ENCODE data around the gene ACP7. TPM values are rescaled to one million over a fixed set of nuclear protein-coding genes. Genes with fewer than 3 reads are reported as not detected.

ACP7 gene
- total and polyA plus RNA-seq, 10 of the 15 experiments (the other 5 are each of a cell fraction or from before 2014, with no cell fraction given), result not detected

DNA sequence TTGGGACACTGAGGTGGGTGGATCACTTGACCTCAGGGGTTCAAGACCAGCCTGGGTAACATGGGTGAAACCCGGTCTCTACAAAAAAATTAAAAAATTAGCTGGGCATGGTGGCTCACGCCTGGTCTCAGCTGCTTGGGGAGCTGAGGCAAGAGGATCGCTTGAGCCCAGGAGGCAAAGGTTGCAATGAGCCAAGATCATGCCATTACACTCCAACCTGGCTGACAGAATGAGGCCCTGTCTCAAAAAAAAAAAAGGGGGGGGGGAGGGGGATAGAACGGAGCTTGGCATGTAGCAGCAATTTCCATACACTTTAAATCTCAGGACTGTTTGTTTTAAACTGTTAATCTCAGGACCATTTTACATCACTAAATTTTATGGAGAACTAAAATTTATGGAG lies 2.2 kb downstream of the ACP7 start:
- ATAC-seq (no peak), FAIRE-seq (no peak)

DNA sequence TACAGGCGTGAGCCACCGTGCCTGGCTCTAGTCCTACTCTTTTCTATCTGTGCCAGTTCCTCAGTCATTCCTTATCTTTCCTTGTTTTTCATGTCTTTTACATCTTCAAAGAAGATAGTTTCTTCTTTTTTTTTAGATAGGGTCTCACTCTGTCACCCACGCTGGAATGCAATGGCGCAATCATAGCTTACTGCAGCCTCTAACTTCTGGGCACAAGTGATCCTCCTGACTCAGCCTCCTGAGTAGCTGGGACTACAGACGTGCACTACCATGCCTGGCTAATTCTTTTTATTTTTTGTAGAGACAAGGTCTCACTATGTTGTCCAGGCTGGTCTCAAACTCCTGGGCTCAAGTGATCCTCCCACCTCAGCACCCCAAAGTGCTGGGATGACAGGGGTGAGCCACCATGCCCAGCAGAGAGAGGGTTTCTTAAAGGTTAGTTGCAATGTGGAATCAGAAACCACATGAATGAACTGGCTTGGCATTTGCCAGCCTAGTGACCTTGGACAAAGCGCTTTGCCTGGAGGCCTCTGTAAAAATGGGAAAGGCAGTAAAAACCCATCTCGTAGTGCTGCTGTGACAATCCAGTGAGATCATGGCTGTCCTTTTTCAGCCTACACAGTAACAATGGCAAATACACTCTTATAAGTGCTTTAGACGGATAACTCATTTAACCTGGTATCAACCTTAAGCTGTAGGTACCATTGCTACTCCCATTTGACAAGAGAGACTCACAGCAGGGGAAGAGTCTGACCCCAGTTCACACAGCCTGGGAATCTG lies 3.9 kb downstream of the ACP7 start:
- no peaks in the 10 kb centered on the region for H3K4me1 ChIP-seq (ENCODE audit: control insufficient read depth, insufficient read depth, low read length)
- H3K36me3 ChIP-seq (ENCODE audit: control insufficient read depth in 2 of 2, insufficient read depth in 2 of 2, low read length in 1 of 2), result no peaks in the 10 kb centered on the region
- H3K27me3 ChIP-seq (replicated peaks in 1 of 2; ENCODE audit: control insufficient read depth in 2 of 2, insufficient read depth in 2 of 2, low read length in 1 of 2), result peaks cover 5 to 12% of the 10 kb centered on the region in 2 experiments
- ChIA-PET SMC1A (ENCODE audit: uncharacterized antibody, unreplicated experiment) (no interaction called here), POLR2A (no interaction called here), CTCF (no interaction called here), RAD21 (ENCODE audit: unreplicated experiment) (no interaction called here)
- DNase-seq (ENCODE audit: low read depth, low spot score), result no peak
- no peak for FAIRE-seq
- no peaks in the 10 kb centered on the region for H4K20me1 ChIP-seq (ENCODE audit: control insufficient read depth, insufficient read depth)
- no peak overlapping the region for H3K4me2 ChIP-seq (ENCODE audit: control insufficient read depth, insufficient read depth)
- no TSS peak for BruUV-seq (replicated peaks)
- in situ Hi-C loops (cut with MboI) (no loop called here), intact Hi-C loops (cut with micrococcal nuclease; ENCODE audit: unreplicated experiment) (no loop called here)
- no peaks in the 10 kb centered on the region for H3K79me2 ChIP-seq (ENCODE audit: control insufficient read depth, insufficient read depth, low read length)
- 45% methylated on average over 8 of the region's 8 CpGs for whole genome bisulfite sequencing (ENCODE audit: insufficient coverage, insufficient replicate concordance, low lambda C conversion rate, missing lambda C conversion rate)
- H3K27ac ChIP-seq (ENCODE audit: control insufficient read depth, insufficient read depth), result no peak overlapping the region
- H3K9ac ChIP-seq (ENCODE audit: control insufficient read depth, insufficient read depth, low read length), result no peak overlapping the region
- no peak overlapping the region for H2AFZ ChIP-seq (ENCODE audit: control insufficient read depth, low read depth, low read length)
- no peaks in the 10 kb centered on the region for H3K9me3 ChIP-seq (replicated peaks; ENCODE audit: control insufficient read depth, insufficient read depth, low read length)
- no peak overlapping the region for H3K4me3 ChIP-seq
- ATAC-seq, result no peak
- no peak for TF ChIP-seq DPF2 (IDR thresholded peaks at IDR 0.05)
- TF ChIP-seq RAD21 (IDR thresholded peaks at IDR 0.05; ENCODE audit: insufficient read depth, low read depth, low read length), result no peak
- no peak for TF ChIP-seq MYC (IDR thresholded peaks at IDR 0.05; ENCODE audit: insufficient read depth, insufficient read length, insufficient replicate concordance, low read length, severe bottlenecking)
- TF ChIP-seq, protein P1, sequence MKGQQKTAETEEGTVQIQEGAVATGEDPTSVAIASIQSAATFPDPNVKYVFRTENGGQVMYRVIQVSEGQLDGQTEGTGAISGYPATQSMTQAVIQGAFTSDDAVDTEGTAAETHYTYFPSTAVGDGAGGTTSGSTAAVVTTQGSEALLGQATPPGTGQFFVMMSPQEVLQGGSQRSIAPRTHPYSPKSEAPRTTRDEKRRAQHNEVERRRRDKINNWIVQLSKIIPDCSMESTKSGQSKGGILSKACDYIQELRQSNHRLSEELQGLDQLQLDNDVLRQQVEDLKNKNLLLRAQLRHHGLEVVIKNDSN (IDR thresholded peaks at IDR 0.05; ENCODE audit: borderline replicate concordance, extremely low read length, insufficient read depth, low read depth, low read length), result no peak
- TF ChIP-seq IKZF2 (IDR thresholded peaks at IDR 0.05), result no peak
- TF ChIP-seq, protein P2, sequence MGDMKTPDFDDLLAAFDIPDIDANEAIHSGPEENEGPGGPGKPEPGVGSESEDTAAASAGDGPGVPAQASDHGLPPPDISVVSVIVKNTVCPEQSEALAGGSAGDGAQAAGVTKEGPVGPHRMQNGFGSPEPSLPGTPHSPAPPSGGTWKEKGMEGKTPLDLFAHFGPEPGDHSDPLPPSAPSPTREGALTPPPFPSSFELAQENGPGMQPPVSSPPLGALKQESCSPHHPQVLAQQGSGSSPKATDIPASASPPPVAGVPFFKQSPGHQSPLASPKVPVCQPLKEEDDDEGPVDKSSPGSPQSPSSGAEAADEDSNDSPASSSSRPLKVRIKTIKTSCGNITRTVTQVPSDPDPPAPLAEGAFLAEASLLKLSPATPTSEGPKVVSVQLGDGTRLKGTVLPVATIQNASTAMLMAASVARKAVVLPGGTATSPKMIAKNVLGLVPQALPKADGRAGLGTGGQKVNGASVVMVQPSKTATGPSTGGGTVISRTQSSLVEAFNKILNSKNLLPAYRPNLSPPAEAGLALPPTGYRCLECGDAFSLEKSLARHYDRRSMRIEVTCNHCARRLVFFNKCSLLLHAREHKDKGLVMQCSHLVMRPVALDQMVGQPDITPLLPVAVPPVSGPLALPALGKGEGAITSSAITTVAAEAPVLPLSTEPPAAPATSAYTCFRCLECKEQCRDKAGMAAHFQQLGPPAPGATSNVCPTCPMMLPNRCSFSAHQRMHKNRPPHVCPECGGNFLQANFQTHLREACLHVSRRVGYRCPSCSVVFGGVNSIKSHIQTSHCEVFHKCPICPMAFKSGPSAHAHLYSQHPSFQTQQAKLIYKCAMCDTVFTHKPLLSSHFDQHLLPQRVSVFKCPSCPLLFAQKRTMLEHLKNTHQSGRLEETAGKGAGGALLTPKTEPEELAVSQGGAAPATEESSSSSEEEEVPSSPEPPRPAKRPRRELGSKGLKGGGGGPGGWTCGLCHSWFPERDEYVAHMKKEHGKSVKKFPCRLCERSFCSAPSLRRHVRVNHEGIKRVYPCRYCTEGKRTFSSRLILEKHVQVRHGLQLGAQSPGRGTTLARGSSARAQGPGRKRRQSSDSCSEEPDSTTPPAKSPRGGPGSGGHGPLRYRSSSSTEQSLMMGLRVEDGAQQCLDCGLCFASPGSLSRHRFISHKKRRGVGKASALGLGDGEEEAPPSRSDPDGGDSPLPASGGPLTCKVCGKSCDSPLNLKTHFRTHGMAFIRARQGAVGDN (IDR thresholded peaks at IDR 0.05), result no peak
- TF ChIP-seq CHD2 (IDR thresholded peaks at IDR 0.05; ENCODE audit: borderline replicate concordance, low read depth, low read length), result no peak
- TF ChIP-seq ZBED1 (IDR thresholded peaks at IDR 0.05; ENCODE audit: borderline replicate concordance), result no peak
- no peak for TF ChIP-seq RCOR1 (conservative IDR thresholded peaks at IDR 0.05; ENCODE audit: low read depth, low read length)
- no peak for TF ChIP-seq PAX8 (IDR thresholded peaks at IDR 0.05)
- TF ChIP-seq ZNF207 (IDR thresholded peaks at IDR 0.05; ENCODE audit: borderline replicate concordance), result no peak

More for the DNA sequence above, 2.2 kb downstream of the ACP7 start:
- no peaks in the 10 kb centered on the region for H3K4me1 ChIP-seq (ENCODE audit: control insufficient read depth, insufficient read depth, low read length)
- H3K9ac ChIP-seq (ENCODE audit: control insufficient read depth, insufficient read depth, low read length), result no peak overlapping the region
- in situ Hi-C loops (cut with MboI) (no loop called here), intact Hi-C loops (cut with micrococcal nuclease; ENCODE audit: unreplicated experiment) (no loop called here)
- 46% methylated on average over 4 of the region's 4 CpGs for WGBS (ENCODE audit: insufficient coverage, insufficient replicate concordance, low lambda C conversion rate, missing lambda C conversion rate)
- RAD21 ChIA-PET (ENCODE audit: unreplicated experiment), result no interaction called here
- H2AFZ ChIP-seq (ENCODE audit: control insufficient read depth, low read depth, low read length), result no peak overlapping the region
- SMC1A ChIA-PET (ENCODE audit: uncharacterized antibody, unreplicated experiment), result no interaction called here
- no peaks in the 10 kb centered on the region for H3K36me3 ChIP-seq (ENCODE audit: control insufficient read depth in 2 of 2, insufficient read depth in 2 of 2, low read length in 1 of 2)
- CTCF ChIA-PET, result interaction anchor here (0.6 kb wide), 1 partner anchor 32 kb away, joined by 3 read pairs; no protein-coding TSS in a partner anchor
- DNase-seq (ENCODE audit: low read depth, low spot score), result no peak
- no peak overlapping the region for H3K27ac ChIP-seq (ENCODE audit: control insufficient read depth, insufficient read depth)
- H3K9me3 ChIP-seq (replicated peaks; ENCODE audit: control insufficient read depth, insufficient read depth, low read length), result no peaks in the 10 kb centered on the region
- no peak overlapping the region for H3K4me2 ChIP-seq (ENCODE audit: control insufficient read depth, insufficient read depth)
- no peaks in the 10 kb centered on the region for H3K79me2 ChIP-seq (ENCODE audit: control insufficient read depth, insufficient read depth, low read length)
- POLR2A ChIA-PET, result no interaction called here
- H3K27me3 ChIP-seq (replicated peaks in 1 of 2; ENCODE audit: control insufficient read depth in 2 of 2, insufficient read depth in 2 of 2, low read length in 1 of 2), result peaks cover 5 to 12% of the 10 kb centered on the region in 2 experiments
- no peak overlapping the region for H3K4me3 ChIP-seq
- no TSS peak for BruUV-seq (replicated peaks)
- no peaks in the 10 kb centered on the region for H4K20me1 ChIP-seq (ENCODE audit: control insufficient read depth, insufficient read depth)
- no peak for TF ChIP-seq ZNF384 (IDR thresholded peaks at IDR 0.05; ENCODE audit: borderline replicate concordance, low read depth, low read length)
- TF ChIP-seq MXI1 (IDR thresholded peaks at IDR 0.05; ENCODE audit: low read depth, low read length), result no peak
- no peak for TF ChIP-seq STAT1 (conservative IDR thresholded peaks at IDR 0.05)
